HG02852 (cell line): ENCODE measurements around the gene CERS6.
A peak's percentile ranks its signal among the peaks of the same experiment; 100 is the strongest.
"Not testable (repeated sequence)": the region's sequence is repeated elsewhere in the genome, so short reads cannot be mapped to it uniquely, and the experiment has no call there.

ENCODE experiments used
- ATAC-seq: cut with Tn5 transposase; IDR thresholded peaks from one replicate; pipeline ENCODE4 v1.9.1; 2021; ENCODE audit warnings: mild to moderate bottlenecking, moderate library complexity; ENCODE audit not compliant: unreplicated experiment

CERS6 gene, protein sequence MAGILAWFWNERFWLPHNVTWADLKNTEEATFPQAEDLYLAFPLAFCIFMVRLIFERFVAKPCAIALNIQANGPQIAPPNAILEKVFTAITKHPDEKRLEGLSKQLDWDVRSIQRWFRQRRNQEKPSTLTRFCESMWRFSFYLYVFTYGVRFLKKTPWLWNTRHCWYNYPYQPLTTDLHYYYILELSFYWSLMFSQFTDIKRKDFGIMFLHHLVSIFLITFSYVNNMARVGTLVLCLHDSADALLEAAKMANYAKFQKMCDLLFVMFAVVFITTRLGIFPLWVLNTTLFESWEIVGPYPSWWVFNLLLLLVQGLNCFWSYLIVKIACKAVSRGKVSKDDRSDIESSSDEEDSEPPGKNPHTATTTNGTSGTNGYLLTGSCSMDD

GRCh38 chr2:168455645-168456520 lies at the start of gene CERS6:
TSS of gene CERS6 (plus strand) at chr2:168456272. CDS start at chr2:168456449, 177 bp downstream.
- ATAC-seq, result peak; percentile 94

- ATAC-seq, result not testable (repeated sequence)
These were observed 43.8 kb upstream of the CERS6 start for GRCh38 chr2:168412301-168412700.

- ATAC-seq, result not testable (repeated sequence)
These were observed 43.0 kb upstream of the CERS6 start for GRCh38 chr2:168413101-168413500.

DNA sequence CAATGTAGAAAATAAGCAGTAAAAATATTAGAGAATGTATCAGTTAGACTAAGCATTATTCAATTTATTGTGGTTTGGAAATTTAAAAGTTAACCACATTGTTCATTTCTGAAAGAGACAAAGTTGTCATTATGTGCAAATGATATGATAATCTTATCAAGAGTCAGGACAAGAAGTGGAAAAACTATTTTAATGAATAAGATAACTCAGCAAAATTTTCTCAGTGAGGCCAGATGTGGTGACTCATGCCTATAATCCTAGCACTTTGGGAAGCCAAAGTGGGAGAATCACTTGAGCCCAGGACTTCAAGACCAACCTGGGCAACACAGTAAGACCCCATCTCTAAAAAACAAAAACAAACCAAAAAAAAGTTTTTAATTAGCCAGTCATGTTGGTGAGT lies 39.5 kb upstream of the CERS6 start:
- ATAC-seq, result no peak

DNA sequence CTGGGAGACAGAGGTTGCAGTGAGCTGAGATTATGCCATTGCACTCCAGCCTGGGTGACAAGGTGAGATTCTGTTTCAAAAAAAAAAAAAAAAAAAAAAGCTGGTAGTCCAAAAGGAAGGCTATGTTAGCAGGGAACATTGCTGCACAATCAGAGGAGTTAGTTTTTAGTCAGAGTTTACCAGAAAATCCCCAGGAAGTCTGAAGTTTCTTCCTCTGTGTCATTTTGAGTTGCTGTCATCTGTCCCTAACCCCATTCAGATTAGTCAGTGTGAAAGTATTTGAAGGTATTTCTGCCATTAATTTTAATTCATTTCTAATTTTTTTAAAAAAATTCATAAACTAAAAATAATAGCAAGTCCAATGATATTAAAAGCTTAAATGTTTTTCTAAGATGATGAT lies 33.5 kb upstream of the CERS6 start:
- peak; percentile 83 for ATAC-seq

DNA sequence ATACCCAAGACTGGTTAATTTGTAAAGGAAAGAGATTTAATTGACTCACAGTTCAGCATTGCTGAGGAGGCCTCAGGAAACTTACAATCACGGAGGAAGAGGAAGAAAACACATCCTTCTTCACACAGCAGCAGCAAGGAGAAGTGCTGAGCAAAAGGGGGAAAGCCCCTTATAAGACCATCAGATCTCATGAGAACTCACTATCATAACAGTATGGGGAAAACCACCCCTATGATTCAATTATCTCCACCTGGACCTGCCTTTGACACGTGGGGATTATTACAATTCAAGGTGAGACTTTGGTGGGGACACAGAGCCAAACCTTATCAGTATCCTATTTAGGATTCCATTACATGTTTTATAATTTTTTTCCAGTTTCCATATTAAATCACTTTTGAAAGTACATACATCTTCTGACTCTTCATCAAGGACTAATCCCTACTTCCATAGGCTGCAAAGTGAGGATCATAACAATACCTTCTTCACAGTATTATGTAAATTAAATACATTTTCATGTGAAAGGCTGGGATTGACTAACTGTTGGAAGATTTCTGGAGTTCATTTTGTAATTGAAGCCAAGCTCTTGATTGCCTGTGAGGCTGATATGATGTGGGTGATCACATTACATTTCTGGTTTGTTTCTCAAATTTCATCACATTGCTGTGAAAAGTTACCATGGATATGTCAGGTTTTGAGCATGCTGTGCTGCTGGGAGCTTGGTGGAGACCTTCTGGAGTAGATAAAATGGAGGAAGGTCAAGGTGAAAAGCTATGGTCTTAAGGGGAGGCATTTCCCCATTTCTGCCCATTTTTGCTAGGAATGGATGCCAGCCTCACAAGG lies 31.7 kb upstream of the CERS6 start:
- no peak for ATAC-seq

- ATAC-seq, result no peak
These were observed 31.1 kb upstream of the CERS6 start for GRCh38 chr2:168424971-168425370.

GRCh38 chr2:168426861-168427260 lies 29.2 kb upstream of the CERS6 start:
- no peak for ATAC-seq

- ATAC-seq, result no peak
These were observed 28.6 kb upstream of the CERS6 start for GRCh38 chr2:168427451-168427850.

- no peak for ATAC-seq
These were observed 27.6 kb upstream of the CERS6 start for GRCh38 chr2:168428431-168428830.

DNA sequence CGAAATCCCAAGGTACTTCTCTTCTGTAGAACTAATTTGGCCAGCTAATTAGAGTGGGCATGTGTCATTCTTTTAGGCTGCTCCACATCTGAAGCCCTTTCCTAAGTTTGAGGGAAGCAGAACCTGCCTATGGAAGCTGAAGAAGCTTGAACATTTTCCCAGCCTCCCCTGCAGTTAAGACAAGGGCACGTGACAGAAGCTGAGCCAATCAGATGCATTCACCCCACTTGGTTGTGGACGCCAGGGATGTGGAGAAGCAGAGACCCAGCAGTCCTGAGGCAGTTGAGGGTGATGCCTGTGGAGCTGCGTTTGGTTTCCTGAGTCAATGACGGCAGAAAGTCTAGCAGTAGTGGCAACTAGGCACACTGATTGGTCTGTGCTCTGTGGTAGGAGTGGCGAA lies 26.1 kb upstream of the CERS6 start:
- no peak for ATAC-seq

DNA sequence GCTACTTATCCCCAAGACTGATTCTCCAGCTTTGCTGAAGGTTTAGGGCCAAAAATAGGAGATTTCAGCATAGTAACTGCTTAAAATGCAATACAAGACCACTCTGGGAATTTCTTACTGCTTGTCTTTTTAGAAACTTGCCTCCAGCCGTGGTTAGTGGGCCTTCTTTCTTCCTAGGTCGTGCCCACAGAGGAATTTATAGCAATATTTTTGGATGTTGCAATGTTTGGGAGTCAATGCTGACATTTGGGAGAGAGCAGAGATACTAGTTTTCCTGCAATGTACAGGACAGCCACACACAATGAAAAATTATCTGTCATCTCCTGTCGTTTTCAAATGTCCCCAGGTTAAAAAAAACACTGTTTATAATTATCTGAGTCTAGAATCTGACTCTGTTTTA lies 25.6 kb upstream of the CERS6 start:
- ATAC-seq, result no peak

GRCh38 chr2:168431301-168432024 lies 24.6 kb upstream of the CERS6 start:
- ATAC-seq, result no peak

- no peak for ATAC-seq
These were observed 24.0 kb upstream of the CERS6 start for GRCh38 chr2:168432100-168432499.

DNA sequence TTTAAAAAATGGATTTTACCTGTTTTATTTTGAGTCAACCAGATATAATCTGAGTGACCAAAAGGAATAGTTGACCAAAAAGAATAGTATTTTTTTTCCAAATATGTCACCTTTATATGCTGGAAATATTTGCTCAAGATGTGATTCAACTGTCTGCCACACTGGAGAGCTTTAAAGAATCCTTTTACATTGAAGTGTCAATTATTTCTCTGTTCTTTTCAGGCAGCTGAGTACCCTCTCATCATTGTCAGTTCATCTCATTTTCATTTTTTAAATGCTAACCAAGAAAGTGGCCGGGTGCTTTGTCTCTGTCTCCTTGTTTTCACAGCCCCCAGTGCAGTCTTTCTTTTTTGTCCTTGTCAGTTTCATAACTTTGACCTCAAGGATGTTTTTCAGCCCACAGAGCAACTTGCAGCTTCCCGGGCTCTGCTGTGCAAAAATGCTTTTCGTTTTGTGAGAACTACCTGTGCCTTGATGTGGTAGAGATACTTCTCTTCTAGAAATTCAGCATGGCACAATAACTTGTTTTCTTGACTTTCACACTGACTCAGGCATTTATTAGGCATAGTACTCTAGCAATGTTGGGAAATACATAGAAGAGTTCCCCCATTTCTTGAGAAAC lies 23.4 kb upstream of the CERS6 start:
- ATAC-seq, result peak; percentile 86

DNA sequence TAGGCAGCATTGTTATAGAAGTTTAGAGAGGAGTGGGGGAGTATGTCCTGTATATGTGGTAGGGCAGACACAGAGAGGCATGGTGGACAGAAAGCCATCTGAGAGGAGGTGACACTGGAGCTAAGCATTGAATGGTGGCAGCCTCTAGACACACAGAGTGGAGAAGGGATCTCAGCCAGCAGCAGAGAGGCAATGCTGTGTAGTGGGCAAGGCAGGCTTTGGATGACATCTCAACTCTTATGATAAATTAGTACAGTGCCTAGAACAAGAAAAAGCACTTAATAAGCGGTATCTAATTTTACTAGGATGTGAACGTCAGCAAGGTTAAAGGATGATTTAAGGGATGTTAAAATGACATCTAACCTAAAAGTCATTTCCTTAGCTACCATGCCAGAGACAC lies 22.5 kb upstream of the CERS6 start:
- no peak for ATAC-seq

DNA sequence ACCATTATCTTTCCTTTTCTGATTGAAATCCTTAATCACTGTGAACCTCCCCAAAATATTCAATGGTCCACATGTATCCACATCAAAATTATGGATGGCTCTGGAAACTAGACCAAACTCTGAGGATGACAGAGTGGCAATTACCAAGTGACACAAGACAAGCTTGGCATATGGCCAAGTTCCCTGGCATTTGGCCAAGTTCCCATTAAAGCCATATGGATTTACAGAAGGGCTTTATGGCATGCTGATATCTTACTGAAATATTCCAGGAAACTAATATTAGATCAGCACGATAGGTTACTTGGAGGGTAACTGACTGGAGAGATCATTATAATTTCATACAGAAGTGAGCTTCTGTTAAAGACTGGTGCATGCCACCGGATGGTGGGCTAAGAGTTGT lies 21.9 kb upstream of the CERS6 start:
- ATAC-seq, result no peak

DNA sequence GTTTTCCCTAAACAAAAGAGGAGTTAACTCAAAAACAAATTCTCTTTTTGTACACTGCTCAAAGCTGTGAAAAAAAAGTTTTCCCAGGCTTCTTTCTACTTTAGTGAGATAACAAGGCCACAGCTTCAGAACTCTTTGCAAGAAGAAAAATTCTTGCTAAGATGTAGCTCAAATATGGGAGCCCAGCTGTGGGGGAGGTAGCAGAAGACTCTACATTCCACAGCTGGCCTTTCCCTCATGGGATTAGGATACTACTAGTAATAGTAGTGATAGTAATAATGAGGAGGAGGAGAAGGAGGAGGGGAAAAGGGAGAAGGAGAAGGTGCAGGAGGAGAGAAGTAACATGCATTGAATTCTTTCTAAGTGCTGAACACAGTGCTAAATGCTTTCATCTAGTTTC lies 19.2 kb upstream of the CERS6 start:
- no peak for ATAC-seq

GRCh38 chr2:168438553-168438952 lies 17.5 kb upstream of the CERS6 start:
- no peak for ATAC-seq

- ATAC-seq, result no peak
These were observed 16.5 kb upstream of the CERS6 start for GRCh38 chr2:168439536-168439935.
